Measurements from ENCODE around the gene PRAMEF12.

- TF ChIP-seq CTCF (IDR thresholded peaks at IDR 0.05), result no peak
- no peak for TF ChIP-seq POLR2A (IDR thresholded peaks at IDR 0.05)
- TF ChIP-seq EP300 (IDR thresholded peaks at IDR 0.05), result no peak
Measured at GRCh38 chr1:12763479-12763878, 10.1 kb upstream of the PRAMEF12 start.
